K562 (cell line): ENCODE results near the gene CENPU.

ENCODE experiments used
- ARID1B ChIP-seq: fragments of 450-650 bp; IDR thresholded peaks from 2 replicates; pipeline ENCODE4 v1.6.1; 2016; ENCODE audit warnings: antibody characterized with exemption, mild to moderate bottlenecking, inconsistent platforms
- CBX8 ChIP-seq: fragments of 200-600 bp; sonication (generic); IDR thresholded peaks from 2 replicates; pipeline ENCODE4 v1.6.1; 2012; ENCODE audit warnings: borderline replicate concordance, mixed run types, low read depth, mild to moderate bottlenecking, moderate library complexity, mixed read lengths, low read length, control low read depth, inconsistent platforms; ENCODE audit not compliant: poor library complexity, severe bottlenecking; ENCODE audit errors: extremely low read depth
- ELK1 ChIP-seq: sonication (generic); formaldehyde crosslinking; IDR thresholded peaks from 2 replicates; pipeline ENCODE4 v1.8.1; 2022; ENCODE audit warnings: missing genetic modification reagents
- GABPA ChIP-seq: fragments of 200-800 bp; sonication (Bioruptor generic); conservative IDR thresholded peaks from 2 replicates; pipeline ENCODE4 v1.6.1; 2016; ENCODE audit warnings: low read depth, missing genetic modification characterization, missing compliant biosample characterization
- JUN ChIP-seq, 2 experiments: sonication (generic) in 1 of 2; formaldehyde crosslinking in 1 of 2; IDR thresholded peaks; 2 replicates each; pipeline versions ENCODE4 v1.6.1 to v1.8.0; 2012 to 2022; ENCODE audit warnings: borderline replicate concordance in 2 of 2, mild to moderate bottlenecking in 2 of 2, improper control_type of control experiment in 1 of 2, low read depth in 1 of 2, low read length in 1 of 2, missing genetic modification reagents in 1 of 2
- NR2C1 ChIP-seq, 2 experiments: fragments of 450-650 bp; IDR thresholded peaks; 2 replicates each; pipeline ENCODE4 v1.6.1; 2017; ENCODE audit warnings: mild to moderate bottlenecking in 2 of 2, antibody characterized with exemption in 1 of 2, inconsistent platforms in 1 of 2, missing compliant biosample characterization in 1 of 2, missing genetic modification characterization in 1 of 2
- NRF1 ChIP-seq, 2 experiments: fragments of 450-650 bp; IDR thresholded peaks in 1 of 2; conservative IDR thresholded peaks in 1 of 2; 2 replicates each; pipeline ENCODE4 v1.6.1; 2014; ENCODE audit warnings: mild to moderate bottlenecking in 2 of 2
- PCBP1 ChIP-seq: fragments of 200-400 bp; formaldehyde crosslinking; IDR thresholded peaks from 2 replicates; pipeline ENCODE4 v1.6.1; 2018; ENCODE audit warnings: mild to moderate bottlenecking, low read depth, low read length; ENCODE audit not compliant: poor library complexity, severe bottlenecking
- ZNF263 ChIP-seq: sonication (generic); formaldehyde crosslinking; IDR thresholded peaks from 2 replicates; pipeline ENCODE4 v1.8.0; 2022; ENCODE audit warnings: mild to moderate bottlenecking, missing genetic modification reagents, borderline replicate concordance
- TF ChIP-seq, protein P1 (sequence below), 3 experiments: IDR thresholded peaks in 2 of 3; conservative IDR thresholded peaks in 1 of 3; 2 replicates each; pipeline ENCODE4 v1.5.1; 2011 to 2012; ENCODE audit warnings: low read length in 3 of 3, mild to moderate bottlenecking in 3 of 3, control low read depth in 2 of 3, improper control_type of control experiment in 1 of 3, inconsistent platforms in 1 of 3, low read depth in 1 of 3, mixed read lengths in 1 of 3, moderate library complexity in 1 of 3; ENCODE audit not compliant: insufficient read depth in 2 of 3

- TF ChIP-seq, protein P1, sequence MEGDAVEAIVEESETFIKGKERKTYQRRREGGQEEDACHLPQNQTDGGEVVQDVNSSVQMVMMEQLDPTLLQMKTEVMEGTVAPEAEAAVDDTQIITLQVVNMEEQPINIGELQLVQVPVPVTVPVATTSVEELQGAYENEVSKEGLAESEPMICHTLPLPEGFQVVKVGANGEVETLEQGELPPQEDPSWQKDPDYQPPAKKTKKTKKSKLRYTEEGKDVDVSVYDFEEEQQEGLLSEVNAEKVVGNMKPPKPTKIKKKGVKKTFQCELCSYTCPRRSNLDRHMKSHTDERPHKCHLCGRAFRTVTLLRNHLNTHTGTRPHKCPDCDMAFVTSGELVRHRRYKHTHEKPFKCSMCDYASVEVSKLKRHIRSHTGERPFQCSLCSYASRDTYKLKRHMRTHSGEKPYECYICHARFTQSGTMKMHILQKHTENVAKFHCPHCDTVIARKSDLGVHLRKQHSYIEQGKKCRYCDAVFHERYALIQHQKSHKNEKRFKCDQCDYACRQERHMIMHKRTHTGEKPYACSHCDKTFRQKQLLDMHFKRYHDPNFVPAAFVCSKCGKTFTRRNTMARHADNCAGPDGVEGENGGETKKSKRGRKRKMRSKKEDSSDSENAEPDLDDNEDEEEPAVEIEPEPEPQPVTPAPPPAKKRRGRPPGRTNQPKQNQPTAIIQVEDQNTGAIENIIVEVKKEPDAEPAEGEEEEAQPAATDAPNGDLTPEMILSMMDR (IDR thresholded peaks at IDR 0.05 in 2 of 3, conservative IDR thresholded peaks at IDR 0.05 in 1 of 3; ENCODE audit: insufficient read depth in 2 of 3, low read depth in 1 of 3, low read length in 3 of 3) = no peak
- TF ChIP-seq CBX8 (no peak), JUN (IDR thresholded peaks at IDR 0.05; ENCODE audit: borderline replicate concordance, low read depth, low read length) (no peak), JUN (CRISPR knock-in tag; IDR thresholded peaks at IDR 0.05; ENCODE audit: borderline replicate concordance) (no peak), NRF1 (conservative IDR thresholded peaks at IDR 0.05 in 1 of 2, IDR thresholded peaks at IDR 0.05 in 1 of 2) (no peak), PCBP1 (peak; percentile 45), NR2C1 (IDR thresholded peaks at IDR 0.05) (no peak), NR2C1 (tag; IDR thresholded peaks at IDR 0.05) (no peak), GABPA (tag) (no peak), ARID1B (no peak), ELK1 (no peak), ZNF263 (CRISPR knock-in tag) (no peak)
Observed at GRCh38 chr4:184675821-184676492, 57.9 kb downstream of the CENPU start.
